ENCODE results near the gene ASCC3.

DNA sequence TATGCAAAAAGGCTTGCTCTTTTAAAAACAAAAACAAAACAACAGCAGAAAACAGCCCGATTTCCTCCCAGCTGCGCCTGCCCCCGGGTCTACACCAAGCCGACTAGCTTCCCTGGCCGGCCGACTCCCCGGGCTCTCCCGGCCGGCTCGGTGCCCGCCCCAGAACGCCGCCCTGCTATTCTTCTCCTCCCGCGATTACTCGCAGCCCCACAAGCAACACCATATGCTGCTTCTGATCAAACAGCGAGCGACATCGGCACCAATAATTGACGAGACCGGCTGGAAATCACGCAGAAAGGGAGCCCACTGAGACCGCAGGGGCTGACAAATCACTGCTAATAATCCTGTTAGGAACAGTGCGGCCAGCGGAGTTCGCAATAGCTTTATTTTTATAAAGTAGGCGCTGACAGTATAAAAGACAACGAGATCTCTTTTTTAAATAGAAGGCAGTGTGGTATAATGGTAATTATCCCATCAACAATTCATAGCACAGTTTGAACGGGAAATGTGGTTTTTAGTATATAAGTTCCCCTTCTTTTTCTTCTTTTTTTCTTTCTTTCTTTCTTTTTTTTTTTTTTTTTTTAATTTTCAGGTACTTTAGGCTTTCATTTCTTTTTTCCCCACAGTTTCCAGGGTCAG is 419.7 kb downstream of the ASCC3 start:
- TF ChIP-seq, protein P1, sequence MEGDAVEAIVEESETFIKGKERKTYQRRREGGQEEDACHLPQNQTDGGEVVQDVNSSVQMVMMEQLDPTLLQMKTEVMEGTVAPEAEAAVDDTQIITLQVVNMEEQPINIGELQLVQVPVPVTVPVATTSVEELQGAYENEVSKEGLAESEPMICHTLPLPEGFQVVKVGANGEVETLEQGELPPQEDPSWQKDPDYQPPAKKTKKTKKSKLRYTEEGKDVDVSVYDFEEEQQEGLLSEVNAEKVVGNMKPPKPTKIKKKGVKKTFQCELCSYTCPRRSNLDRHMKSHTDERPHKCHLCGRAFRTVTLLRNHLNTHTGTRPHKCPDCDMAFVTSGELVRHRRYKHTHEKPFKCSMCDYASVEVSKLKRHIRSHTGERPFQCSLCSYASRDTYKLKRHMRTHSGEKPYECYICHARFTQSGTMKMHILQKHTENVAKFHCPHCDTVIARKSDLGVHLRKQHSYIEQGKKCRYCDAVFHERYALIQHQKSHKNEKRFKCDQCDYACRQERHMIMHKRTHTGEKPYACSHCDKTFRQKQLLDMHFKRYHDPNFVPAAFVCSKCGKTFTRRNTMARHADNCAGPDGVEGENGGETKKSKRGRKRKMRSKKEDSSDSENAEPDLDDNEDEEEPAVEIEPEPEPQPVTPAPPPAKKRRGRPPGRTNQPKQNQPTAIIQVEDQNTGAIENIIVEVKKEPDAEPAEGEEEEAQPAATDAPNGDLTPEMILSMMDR (IDR thresholded peaks at IDR 0.05), result no peak
- TF ChIP-seq POLR2A (IDR thresholded peaks at IDR 0.05), result no peak

All from lower leg skin (tissue), 3 donors.